Forelimb muscle (tissue), 1 donor: ENCODE data around the gene FAM174A. TPM values are rescaled to one million over a fixed set of nuclear protein-coding genes. Genes with fewer than 3 reads are reported as not detected.
"Not testable (repeated sequence)": the region's sequence is repeated elsewhere in the genome, so short reads cannot be mapped to it uniquely, and the experiment has no call there.

Experiments
- DNase-seq: peaks from one replicate; pipeline ENCODE4 v3.0.0-alpha.2; 2013; ENCODE audit warnings: low read depth
- polyA plus RNA-seq: library from polyadenylated mRNA; unstranded; fragments of 120-200 nt; gene quantifications from one replicate; pipeline ENCODE4 v1.2.1, GENCODE V29; 2013; ENCODE audit not compliant: insufficient read length

FAM174A gene
- polyA plus RNA-seq, 1 donor: 37.4 TPM

- no peak for DNase-seq
These were observed 40.6 kb downstream of the FAM174A start for GRCh38 chr5:100575815-100576214.

DNA sequence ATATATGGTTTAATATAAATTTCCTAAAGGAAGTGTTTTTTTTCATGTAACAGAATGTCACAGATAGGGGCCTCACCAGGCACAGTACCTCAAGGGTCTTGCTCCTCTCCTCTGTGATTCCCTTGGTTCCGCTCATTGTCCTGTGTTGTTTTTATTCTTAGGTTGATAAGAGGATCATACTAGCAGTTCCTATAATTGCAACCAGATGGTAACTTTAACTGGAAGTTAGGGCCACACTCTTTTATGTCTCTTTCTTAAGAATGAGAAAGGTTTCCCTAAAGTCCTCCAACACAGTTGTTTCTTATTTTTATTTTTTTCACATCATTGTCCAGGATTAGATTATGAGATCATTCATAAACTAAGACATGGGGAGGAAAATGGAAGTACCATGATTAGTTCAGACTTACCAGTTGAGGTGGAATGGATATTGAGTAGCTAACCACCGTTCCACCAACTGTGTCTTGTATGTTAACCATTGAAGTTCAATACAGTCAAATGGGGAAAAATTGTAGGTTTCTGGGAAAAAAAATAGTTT, 41.1 kb downstream of the FAM174A start:
- no peak for DNase-seq

DNA sequence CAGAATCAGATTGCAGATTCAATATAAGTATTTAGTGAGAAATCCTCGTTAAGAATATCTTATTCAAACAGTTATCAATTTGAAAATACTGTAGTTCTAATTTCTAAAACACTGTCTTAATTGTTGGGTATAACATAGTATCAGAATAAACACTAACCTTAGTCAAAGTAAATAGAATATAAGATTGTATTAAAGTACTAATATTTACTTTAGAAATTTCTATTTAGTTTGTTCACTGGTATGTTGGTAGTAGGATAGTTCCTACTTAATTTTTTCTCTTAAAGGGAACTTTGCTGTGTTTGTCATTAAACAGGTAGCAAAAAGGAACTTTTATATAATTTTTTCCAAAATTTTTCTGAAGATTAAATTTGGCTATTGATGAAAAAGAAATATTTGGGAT, 42.3 kb downstream of the FAM174A start:
- no peak for DNase-seq

GRCh38 chr5:100584069-100584468, 48.9 kb downstream of the FAM174A start:
- DNase-seq: no peak

DNA sequence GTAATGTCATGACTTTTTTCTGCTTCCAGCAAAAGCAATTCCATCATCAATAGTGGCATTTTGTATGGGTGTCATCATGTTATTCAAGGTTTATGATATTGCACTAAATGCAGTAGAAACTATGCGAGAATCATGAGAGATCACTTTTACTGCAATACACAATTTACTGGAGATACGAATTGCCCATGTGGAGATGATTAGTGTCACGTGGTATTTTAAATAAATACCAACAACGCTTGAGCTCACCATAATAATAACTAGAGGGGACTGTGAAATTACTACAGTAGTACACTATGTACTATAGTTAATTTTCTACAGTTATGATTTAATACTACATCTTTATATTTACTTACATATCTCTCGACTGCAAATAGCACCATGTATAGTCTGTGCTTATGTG, 49.7 kb downstream of the FAM174A start:
- no peak for DNase-seq

DNA sequence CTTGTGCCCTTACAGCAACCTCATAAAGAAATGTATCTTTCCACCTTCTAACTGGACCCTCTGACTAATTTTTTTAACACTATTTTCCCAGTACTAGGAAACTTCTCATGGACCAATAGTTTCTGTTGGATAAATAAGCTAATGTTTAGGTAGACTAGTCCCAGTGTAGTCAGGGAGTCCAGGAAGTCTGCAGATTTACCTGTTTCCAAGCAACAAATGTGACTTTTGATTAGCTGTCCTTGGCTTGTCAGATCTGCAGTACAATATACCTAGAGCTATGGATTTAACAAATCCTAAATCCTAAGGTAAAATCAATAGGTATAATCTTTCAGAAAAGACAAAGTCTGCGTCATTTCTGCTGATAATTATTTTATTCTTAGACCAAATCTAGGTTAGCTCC, 55.7 kb downstream of the FAM174A start:
- no peak for DNase-seq

- peak; percentile 9 for DNase-seq
These were observed 60.1 kb downstream of the FAM174A start for GRCh38 chr5:100595152-100595811.

DNA sequence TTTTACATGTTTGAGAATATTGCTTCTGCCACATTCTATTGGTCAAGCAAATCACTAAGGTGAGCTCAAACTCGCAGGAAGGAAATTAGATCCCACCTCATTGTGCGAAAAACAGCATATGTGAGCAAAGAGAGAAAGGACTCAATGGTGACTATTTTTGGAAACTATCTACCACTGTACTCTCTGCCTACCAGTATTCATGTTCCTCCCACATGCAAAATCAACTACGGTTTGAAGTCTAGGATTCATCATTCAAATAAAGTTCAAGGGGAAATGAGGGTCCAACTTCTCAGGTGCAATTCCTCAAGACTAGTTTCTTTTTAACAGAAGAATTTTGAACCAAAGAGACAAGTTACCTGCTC, 60.6 kb downstream of the FAM174A start:
- no peak for DNase-seq

GRCh38 chr5:100598446-100598845, 63.3 kb downstream of the FAM174A start:
- no peak for DNase-seq

GRCh38 chr5:100600298-100600994, 65.3 kb downstream of the FAM174A start:
- no peak for DNase-seq

- no peak for DNase-seq
These were observed 68.0 kb downstream of the FAM174A start for GRCh38 chr5:100603141-100603540.

DNA sequence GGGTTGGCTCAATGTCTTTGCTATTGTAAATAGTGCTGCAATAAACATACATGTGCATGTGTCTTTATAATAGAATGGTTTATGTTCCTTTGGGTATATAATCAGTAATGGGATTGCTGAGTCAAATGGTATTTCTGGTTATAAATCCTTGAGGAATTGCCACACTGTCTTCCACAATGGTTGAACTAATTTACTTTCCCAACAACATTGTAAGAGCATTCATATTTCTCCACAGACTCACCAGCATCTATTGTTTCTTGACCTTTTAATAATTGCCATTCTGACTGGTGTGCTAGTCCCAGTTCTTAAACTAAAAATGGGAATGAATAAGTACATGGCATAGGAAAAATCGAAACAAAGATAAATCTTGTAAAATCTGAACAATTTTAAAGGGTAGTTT, 68.8 kb downstream of the FAM174A start:
- not testable (repeated sequence) for DNase-seq

DNA sequence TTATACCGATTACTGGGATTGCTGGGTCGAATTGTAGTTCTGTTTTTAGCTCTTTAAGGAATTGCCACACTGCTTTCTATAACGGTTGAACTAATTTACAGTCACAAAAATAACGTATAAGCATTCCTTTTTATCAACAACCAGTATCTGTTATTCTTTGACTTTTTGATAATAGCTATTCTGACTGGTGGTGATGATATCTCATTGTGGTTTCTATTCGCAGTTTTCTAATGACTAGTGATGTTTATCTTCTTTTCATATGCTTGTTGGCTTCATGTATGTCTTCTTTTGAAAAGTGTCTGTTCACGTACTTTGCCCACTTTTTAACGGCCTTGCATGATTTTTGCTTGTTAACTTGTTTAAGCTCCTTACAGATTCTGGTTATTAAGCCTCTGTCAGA, 74.4 kb downstream of the FAM174A start:
- no peak for DNase-seq

- no peak for DNase-seq
These were observed 79.1 kb downstream of the FAM174A start for GRCh38 chr5:100614308-100614707.

- no peak for DNase-seq
These were observed 80.2 kb downstream of the FAM174A start for GRCh38 chr5:100615362-100615761.

DNA sequence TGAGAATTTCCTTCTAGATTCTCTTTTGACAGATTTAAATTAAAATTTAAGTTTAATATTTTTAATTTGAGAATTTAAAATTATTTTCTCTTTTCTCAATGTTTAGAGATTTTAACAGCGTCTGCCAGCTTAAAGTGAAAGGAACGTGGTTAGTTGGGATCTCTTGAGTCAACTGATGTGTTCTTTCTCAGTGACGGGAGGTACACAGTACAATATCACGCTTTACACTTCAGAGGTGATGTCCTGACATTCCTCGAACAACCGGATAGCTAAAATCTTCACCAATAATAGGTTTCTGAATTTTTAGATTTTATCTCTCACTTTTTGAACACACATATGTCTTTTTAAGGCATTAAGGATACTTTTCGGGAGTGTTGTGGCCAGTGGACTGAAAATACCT, 81.1 kb downstream of the FAM174A start:
- no peak for DNase-seq

- no peak for DNase-seq
These were observed 81.8 kb downstream of the FAM174A start for GRCh38 chr5:100616981-100617380.

- no peak for DNase-seq
These were observed 88.5 kb downstream of the FAM174A start for GRCh38 chr5:100623719-100624118.

- DNase-seq: no peak
These were observed 99.9 kb downstream of the FAM174A start for GRCh38 chr5:100634937-100635534.
